ENCODE measurements around the gene PDHX.
"Not testable (repeated sequence)": the region's sequence is repeated elsewhere in the genome, so short reads cannot be mapped to it uniquely, and the experiment has no call there.

Gene PDHX

DNA sequence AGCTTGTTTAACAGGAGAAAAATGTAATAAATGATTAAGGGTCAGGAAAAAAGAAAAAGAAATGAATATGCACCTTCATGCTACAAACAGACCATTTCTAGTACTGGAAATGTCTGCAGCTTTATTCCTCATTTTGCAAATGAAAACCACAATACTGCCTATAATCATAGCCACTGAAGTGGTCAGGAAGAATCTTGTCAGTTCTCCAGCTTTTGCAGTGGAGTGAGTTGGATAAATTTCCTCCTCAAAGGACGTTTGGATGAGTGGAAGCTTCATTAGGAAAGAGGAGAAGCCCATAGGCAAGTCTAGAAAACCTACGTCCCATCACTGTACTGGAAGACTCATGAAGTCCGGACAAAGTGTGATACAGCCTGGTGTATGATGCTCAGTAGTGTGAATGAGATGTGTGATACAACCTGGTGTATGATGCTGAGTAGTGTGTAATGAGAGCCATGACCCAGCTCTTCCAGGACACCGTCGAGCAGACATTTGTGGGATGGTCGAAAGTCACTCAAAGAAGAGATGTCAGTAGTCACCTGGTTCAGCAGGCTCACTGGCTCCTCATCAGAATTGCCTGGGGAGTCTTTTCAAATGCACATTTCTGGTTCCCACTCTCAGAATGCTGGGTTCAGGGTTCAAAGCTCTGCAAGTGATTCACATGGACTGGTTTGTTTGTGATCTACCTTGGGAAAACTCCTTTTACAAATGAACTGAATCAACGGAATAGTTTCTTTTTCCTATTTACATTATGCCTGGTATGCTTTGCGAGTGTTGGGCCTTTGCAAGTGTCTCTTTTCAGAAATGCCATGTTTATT, 101.3 kb downstream of the PDHX start:
- no peak for ATAC-seq
- no peak for DNase-seq

DNA sequence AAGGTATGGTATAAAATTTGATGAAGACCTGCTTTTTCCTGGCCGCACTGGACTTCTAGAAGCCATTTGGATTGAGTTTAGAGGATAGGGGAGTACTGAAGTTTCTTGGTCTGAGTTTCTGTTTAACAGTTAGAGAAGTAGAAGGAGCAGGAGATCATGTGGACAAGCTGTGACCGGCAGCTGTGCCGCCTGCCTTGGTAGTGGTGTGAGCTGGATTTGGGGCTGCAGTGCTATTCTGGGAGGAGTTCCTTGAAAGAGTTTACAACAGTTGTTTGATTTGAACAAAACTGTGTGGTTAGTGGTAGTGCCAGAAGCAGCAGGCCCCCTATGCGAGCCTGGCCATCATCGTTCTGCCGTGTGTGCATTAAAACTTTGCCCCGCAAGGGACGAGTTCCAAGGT, 105.2 kb downstream of the PDHX start:
- ATAC-seq (no peak), DNase-seq (no peak)

DNA sequence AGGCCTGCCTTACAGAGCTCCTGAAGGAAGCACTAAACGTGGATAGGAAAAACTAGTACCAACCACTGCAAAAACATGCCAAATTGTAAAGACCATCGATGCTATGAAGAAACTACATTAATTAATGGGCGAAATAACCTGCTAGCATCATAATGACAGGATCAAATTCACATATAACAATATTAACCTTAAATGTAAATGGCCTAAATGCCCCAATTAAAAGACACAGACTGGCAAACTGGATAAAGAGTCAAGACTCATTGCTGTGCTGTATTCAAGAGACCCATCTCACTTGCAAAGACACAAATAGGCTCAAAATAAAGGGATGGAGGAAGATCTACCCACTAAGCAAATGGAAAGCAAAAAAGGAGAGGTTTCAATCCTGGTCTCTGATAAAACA, 107.5 kb downstream of the PDHX start:
- ATAC-seq, DNase-seq: not testable (repeated sequence)

DNA sequence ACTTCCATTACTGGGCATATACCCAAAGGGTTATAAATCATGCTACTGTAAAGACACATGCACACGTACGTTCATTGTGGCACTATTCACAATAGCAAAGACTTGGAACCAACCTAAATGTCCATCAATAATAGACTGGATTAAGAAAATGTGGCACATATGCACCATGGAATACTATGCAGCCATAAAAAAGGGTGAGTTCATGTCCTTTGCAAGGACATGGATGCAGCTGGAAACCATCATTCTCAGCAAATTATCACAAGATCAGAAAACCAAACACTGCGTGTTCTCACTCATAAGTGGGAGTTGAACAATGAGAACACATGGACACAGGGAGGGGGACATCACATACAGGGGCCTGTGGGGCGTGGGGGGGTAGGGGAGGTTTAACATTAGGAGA, 111.6 kb downstream of the PDHX start:
- not testable (repeated sequence) for DNase-seq, ATAC-seq

DNA sequence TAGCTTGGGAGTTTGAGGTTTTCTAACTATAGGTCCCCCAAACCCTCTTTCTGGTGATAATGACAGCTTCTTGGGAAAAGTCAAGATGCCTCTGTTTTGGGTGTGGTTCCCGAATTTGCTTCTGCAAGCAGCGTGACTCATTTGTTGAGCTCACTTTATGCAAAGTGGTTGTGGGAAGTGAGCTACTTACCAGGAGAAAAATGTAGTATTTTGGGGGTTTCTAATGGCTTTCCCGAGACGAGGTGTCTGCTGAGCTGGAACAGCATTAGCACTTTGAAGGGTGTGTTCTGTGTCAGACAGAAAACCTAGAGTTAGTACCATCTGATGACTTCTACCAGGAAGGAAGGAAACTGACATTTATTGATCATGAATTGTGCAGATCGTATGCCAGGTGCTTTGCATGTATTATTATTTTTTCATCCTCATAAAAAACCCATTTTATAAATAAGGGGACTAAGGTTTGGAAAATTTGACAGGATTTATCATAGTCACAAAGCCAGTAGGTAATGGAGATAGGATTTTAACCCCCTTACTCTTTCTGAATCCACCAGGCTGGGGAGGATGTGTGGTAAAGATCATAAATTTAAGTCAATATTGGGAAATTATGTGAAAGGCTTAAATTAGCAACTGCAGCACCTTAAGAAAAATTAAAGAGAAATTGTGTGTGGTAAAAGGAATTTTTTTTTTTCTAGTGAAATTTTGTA, 113.7 kb downstream of the PDHX start:
- DNase-seq = no peak
- peak; percentile 76 for ATAC-seq

DNA sequence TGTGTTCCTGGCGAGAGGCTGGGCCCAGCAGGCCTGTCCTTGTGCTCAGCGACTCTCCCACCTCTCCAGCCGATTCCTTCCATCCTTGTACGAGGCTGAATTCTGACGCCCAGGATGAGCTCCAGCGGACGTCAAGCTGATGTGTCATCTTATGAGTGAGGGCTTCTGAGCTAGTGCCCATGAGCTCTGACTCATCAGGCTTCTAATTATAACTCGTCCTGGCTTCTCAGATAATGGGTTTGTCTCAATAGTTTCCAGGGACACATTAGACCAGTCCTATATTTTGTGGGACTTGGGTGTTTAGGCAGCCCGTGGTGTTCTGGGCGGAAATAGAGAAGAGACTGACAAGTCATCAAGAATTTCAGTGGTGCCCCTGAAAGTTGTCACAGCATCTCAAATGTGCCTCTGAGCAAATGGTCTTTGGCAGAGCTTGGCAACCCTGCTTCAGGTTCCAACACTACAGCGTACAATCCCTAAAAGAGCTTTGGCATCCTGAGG, 114.3 kb downstream of the PDHX start:
- ATAC-seq (peak; percentile 85), DNase-seq (no peak)

DNA sequence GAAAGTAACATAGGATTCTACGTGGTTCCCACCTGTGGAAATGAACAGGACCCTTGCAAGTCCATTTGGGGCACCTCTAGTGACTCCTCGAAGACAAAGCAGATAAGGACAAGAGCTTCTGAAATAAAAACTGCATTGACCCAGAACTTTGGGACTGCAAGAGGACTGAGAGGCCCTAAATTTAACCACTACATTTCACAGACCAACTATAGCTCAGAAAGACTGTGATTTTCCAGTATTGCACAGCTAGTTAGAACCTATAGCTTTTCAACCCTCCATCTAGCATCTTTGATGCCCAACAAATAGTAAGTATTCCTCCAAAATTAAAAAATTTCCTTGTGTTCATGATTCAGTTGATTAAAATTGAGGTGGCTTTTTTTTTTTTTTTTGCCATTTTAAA, 114.9 kb downstream of the PDHX start:
- no peak for DNase-seq
- no peak for ATAC-seq

DNA sequence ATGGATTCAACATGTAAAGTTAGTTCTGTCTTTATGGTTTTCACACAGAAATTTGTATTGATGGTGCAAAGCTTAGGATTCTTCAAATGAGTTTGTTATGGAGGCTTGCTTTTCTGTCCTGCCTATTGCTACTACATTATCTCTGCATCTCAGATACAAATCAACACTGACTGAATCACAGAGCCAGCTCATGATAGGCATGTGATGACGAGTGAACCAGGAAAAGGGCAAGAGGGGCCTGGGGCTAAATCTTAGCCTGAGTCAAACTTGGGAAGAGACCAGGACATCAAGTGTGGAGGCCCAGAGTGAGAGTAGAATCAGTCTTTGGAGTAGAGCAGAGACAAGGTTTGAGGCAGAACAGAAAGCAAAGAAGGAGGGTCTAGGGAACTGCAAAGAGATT, 115.4 kb downstream of the PDHX start:
- ATAC-seq (no peak), DNase-seq (no peak)

DNA sequence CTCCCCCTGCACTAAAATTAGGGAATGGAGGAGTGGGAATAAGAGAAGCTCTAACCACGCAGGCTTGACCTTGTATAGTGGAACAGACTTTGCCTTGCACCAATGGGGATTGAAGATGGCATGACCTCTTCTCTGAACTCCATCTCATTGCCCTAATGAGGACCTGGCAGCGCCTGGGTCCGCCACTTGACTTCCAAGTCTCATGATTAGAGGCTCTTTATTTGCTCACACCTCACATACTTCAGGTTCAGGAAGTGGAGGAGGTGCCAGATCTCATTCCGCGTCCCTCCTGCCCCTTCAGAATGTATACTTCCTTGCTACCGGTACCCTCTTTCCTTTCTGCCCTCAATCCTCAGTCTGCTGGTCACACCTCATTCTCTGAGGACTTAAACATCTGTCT, 116.6 kb downstream of the PDHX start:
- DNase-seq (no peak), ATAC-seq (no peak)

DNA sequence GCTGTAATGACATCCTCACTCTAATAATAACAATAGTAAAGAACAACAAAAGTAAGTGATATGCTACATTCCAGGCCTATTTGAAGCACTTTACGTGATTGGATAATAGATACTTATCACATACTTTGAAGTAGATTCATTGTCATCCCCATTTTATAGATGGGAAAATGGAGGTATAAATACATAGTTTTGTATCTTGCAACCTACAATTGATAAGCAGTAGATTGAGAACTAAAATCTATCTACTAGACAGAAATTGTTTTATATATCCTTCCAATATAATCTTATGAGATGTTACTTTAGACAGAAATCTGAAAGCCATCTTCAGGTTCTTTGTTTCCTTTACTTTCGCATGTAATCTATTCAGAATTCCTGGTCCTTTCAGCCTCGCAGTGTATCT, 118.0 kb downstream of the PDHX start:
- no peak for DNase-seq
- ATAC-seq = no peak

DNA sequence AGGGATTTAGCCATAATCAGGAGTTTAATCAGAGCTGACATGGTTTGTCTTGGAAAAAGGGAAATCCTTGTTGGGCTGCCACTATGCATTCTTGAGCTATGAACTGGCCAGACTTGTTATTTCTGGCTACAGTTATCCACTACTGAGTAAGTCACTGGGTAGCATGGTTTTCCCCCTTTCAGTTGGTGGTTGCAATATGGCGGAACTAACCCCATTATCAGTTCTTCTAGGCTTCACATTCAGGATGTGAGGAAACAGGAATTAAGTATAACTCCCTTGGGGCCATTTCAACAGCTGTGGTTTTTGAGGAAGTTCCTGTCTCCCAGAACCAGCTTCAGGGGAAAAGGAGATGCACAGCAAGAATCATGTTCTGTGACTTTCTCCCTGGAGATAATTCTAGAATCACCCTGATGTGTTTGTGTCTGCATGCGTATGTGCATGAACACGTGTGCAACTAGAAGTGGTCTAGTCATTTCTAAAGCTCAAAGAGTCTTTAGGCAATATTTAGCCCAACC, 119.5 kb downstream of the PDHX start:
- ATAC-seq = no peak
- DNase-seq = no peak

DNA sequence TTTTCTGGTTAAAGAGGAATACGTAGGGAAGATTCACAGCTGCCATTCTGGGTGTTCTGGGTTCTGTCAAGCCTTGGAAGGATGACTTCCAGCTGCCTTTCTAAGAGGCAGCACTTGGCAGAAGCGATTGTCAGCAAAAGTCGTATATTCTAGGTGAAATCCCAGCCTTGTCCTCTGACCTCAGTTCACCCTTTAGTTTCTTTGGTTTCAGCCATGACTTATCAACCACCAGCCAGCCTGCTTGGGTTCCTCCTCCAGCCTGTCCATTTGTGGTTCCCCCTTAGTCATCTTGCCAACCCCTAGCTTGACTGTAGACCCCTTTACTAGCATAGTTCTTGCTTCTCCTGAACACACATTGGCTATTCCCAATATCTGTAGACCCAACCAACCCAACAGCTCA, 120.2 kb downstream of the PDHX start:
- DNase-seq = no peak
- peak; percentile 62 for ATAC-seq

DNA sequence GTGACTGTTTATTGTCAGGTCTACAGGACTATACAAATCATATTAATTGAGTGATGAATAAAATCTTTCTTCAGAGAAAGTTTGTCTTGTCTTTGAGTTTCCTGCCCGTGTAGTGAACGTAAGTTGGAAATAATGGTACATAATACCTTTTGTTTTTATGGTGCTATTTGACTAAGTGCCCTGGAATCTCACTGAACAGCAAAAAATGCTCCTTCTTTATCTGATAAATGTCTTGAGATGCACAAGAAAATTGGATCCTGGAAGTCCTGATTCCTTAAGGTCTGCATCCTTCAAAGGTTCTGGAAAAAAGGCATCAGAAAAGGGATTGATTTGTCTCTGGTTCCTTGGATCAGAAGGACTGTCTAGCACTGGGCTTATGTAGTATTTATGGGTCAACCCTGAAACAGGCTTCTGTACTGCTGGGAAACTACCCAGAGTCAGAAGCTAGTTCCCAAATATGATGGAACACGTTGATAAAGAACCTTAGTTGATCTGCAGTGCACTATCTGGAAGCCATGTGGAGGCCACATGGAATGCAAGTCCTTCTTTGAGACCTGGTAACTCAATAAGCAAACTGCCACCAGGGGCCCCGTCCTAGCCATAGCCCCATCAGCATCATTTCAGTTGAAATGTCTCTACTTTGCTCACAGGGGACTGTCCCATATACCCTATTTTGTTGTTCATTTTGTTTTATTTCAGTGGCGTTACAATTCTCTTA, 122.0 kb downstream of the PDHX start:
- no peak for ATAC-seq
- DNase-seq = no peak

DNA sequence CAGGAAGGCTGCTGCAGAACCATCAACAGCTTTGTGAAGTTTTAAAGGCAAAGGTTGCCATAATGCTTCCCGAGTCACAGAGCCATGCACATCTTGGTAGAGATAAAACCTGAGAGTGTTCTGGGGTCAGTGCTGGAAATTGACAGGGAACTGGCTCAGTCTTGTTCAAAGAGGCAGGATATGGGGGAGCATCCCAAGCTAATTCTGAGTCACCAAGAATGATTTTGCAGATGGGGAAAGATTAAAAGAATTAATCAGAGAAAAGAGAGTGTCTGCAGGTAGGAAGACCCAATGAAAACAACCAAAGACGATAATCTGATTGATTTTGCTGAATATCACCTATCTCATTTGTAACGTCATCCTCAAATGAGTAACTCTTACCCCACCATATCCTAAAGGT, 122.7 kb downstream of the PDHX start:
- ATAC-seq (no peak), DNase-seq (no peak)

DNA sequence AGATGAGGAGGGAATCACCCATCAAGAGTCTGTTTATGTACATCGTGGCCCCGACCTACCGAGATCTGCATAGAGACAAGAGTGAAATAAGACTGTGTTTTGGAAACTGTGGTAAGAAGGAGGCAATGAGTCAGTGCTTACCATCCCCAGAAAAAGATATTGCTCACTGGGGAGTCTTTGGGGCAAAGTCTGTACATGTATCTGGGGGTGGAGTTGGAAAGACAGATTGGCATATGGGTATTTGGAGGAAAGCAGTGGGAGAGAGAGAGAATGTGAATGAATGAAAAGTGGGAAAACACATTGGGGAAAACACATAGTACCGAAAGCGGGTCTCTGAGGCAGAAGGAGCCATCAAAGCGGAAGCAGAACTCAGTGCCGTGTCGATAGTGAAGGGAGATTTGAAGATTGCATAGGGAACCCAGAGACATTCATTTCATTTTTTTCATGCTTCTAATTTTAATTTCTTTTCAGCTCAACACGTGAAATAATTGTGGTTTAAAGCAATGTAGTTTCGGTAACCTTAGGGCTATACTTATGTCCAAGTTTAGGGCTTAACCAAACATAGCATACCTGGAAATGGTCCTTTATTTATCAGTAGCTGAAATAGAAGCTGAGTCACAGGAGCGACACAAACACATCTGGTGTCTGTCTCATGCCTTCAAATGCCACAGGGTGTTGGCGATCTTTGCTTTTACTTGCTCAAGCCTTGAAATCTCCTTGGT, 124.0 kb downstream of the PDHX start:
- ATAC-seq = peak; percentile 90
- DNase-seq = peak; percentile 48

DNA sequence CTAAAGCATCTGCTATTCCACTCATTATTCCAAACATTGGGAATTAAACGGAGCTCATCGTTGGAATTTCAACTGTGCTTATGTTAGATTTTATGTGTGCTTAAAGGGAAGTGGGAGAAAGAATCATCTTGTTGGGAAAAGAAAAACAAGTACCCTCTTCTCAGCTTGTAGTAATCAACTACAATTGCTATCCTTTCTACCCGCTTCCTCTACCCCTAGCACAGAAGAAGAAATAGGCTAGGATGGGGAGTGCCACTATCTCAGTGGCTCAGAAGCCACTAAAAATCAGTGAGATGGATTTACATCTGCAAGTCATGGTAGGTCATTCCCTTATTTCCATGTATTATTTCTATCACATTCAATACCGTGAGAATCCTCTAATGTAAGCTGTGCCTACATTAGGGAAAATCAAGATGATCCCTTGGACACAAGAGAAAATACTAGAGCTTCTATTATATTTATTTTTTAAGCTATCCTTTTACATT, 124.7 kb downstream of the PDHX start:
- ATAC-seq (no peak), DNase-seq (no peak)

DNA sequence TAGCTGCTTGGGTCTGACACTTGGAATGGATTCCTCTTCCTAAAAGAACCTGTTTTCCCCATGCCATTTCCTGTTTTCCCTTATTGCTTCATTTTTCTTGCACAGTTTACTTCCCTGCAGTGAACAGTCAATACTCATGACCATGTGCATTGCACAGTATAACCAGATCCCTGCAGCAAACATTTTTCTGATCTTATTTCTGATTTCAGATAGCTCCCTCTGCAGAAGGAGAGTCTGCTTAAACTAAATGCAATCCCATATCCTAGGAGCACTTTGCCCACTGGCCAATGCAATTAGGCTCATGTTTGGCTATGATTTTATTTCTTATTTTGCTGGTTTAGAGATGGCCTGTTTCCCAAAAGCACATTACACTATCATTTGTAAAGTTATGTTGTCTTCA, 125.8 kb downstream of the PDHX start:
- DNase-seq (no peak), ATAC-seq (no peak)

DNA sequence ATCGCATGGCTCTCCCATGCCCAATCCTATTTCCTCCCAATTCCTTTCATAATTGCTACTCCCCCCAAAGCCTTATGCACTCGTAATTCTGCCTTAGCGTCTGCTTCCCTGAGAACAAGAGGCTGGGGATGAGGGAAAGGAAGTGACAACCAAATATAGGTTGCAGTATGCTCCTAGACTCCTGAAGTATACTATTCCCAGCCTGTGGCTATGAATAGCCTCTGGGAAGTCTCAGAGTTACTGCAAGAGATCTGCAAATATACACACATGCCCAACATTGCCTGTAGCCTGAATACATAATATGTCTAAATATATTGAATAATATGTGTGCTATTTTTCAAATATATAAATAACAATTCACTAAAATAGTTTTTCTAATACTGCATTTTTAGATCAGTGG, 126.5 kb downstream of the PDHX start:
- no peak for DNase-seq

DNA sequence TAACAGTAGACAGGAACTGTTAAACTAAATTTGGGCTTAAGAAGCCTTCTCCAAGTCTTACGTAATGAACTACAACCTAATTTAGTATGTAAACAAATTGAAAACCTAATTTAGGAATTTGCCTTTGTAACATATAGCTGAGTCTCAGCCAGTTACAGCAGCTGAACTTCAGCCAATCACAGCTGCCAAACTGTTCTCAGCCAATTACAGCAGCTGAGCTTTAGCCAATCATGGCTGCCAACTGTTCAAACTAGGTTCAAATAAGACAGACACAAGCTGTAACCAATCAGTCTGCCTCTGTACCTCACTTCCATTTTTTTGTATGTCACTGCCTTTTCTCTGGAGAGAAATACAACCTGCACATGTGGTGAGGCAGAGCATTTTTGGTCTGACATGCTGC, 127.5 kb downstream of the PDHX start:
- DNase-seq = no peak
- no peak for ATAC-seq

More for the DNA sequence above, 126.5 kb downstream of the PDHX start:
- no peak for ATAC-seq

DNA sequence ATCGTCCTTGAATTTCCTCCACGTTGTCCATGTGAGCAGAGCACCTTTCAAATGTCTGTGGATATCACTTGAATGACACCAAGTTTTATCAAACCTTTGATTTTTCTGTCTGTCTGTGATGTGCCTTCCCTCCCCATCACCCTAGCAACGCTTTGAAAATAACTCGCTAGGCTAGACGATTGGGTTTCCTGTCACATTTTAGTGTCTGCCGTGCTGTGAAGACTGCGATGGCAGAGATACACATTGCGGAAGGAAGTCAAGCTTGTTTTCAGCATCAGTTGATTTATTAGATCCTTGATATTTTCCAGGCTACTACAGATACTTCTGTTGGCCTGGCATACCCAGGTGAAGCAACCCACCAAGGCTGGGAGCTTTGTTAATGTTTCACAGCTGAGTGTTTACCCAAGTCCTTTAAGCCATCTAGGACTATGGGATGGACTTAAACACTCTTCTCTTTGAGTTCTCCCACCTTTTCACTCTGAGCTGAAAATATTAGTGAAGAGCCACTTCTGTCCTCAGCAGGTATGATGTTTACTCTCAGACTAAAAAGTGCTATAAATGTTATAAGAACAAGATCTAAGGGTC, 128.9 kb downstream of the PDHX start:
- ATAC-seq (peak; percentile 47), DNase-seq (peak; percentile 44)
